Left ventricle myocardium inferior (tissue), 1 donor: ENCODE data around the gene WDFY3. TPM values are rescaled to one million over a fixed set of nuclear protein-coding genes. Genes with fewer than 3 reads are reported as not detected.
"Not testable (repeated sequence)": the region's sequence is repeated elsewhere in the genome, so short reads cannot be mapped to it uniquely, and the experiment has no call there.

Experiments
- DNase-seq: peaks from one replicate; pipeline ENCODE4 v3.0.0-alpha.2; 2020
- H3K27ac ChIP-seq: fragments of 200-600 bp; replicated peaks from 2 replicates; pipeline ENCODE4 v1.8.0; 2021
- H3K27me3 ChIP-seq: fragments of 200-600 bp; 2 replicates; pipeline ENCODE4 v1.8.0; 2021; ENCODE audit warnings: low read depth
- H3K36me3 ChIP-seq: fragments of 200-600 bp; 2 replicates; pipeline ENCODE4 v1.8.0; 2021
- H3K4me1 ChIP-seq: fragments of 200-600 bp; 2 replicates; pipeline ENCODE4 v1.8.0; 2021
- H3K4me3 ChIP-seq: fragments of 200-600 bp; 2 replicates; pipeline ENCODE4 v1.8.0; 2021; ENCODE audit warnings: mild to moderate bottlenecking, moderate library complexity
- H3K9me3 ChIP-seq: fragments of 200-600 bp; replicated peaks from 2 replicates; pipeline ENCODE4 v1.8.0; 2021
- CTCF ChIP-seq: fragments of 200-600 bp; IDR thresholded peaks from 2 replicates; pipeline ENCODE4 v1.8.0; 2021; ENCODE audit warnings: antibody characterized with exemption, mild to moderate bottlenecking, borderline replicate concordance
- intact Hi-C: fragments of 100-400 bp; cut with micrococcal nuclease; formaldehyde crosslinking; loops from one replicate; pipeline ENCODE4 v1.11.0; 2022
- total RNA-seq: library from RNA; stranded (reverse); fragmentation: NEBNext Ultra II Directional; extraction: Animal tissue kit (Norgen Biotek cat#: 25700); gene quantifications from one replicate; pipeline ENCODE4 v1.2.1, GENCODE V29; 2021
- donor health status: DM: no; HTN: yes; CAD: no; lungs with severe emphysema.

Gene WDFY3
- total RNA-seq, 1 donor from 2014 or later = 48.7 TPM

GRCh38 chr4:84666439-84666838, 300.1 kb downstream of the WDFY3 start:
- no peak overlapping the region for H3K4me3 ChIP-seq
- no peaks in the 10 kb centered on the region for H3K27me3 ChIP-seq
- no peak for DNase-seq
- H3K9me3 ChIP-seq = peaks cover 6% of the 10 kb centered on the region
- no peak for TF ChIP-seq CTCF
- no peaks in the 10 kb centered on the region for H3K4me1 ChIP-seq
- no peak overlapping the region for H3K27ac ChIP-seq
- H3K36me3 ChIP-seq = peaks cover 58% of the 10 kb centered on the region
- intact Hi-C loops = no loop called here

GRCh38 chr4:84664767-84665166, 301.7 kb downstream of the WDFY3 start:
- H3K4me3 ChIP-seq, H3K4me1 ChIP-seq, DNase-seq, H3K27me3 ChIP-seq, intact Hi-C loops, H3K27ac ChIP-seq, H3K9me3 ChIP-seq: not testable (repeated sequence)
- H3K36me3 ChIP-seq = peaks cover 42% of the 10 kb centered on the region

- peaks cover 9% of the 10 kb centered on the region for H3K36me3 ChIP-seq
- H3K9me3 ChIP-seq = peaks cover 2% of the 10 kb centered on the region
- DNase-seq = no peak
- intact Hi-C loops = no loop called here
- no peak for TF ChIP-seq CTCF
- no peak overlapping the region for H3K27ac ChIP-seq
- no peaks in the 10 kb centered on the region for H3K4me1 ChIP-seq
- no peak overlapping the region for H3K4me3 ChIP-seq
- no peaks in the 10 kb centered on the region for H3K27me3 ChIP-seq
Observed at GRCh38 chr4:84661191-84661939, 305.1 kb downstream of the WDFY3 start.

- peaks cover 8% of the 10 kb centered on the region for H3K36me3 ChIP-seq
- intact Hi-C loops = no loop called here
Observed at GRCh38 chr4:84660606-84661005, 305.9 kb downstream of the WDFY3 start.

GRCh38 chr4:84652478-84652877, 314.0 kb downstream of the WDFY3 start:
- Histone ChIP-seq H3K4me1 (peaks cover 9% of the 10 kb centered on the region), H3K27ac (no peak overlapping the region), H3K36me3 (no peaks in the 10 kb centered on the region), H3K9me3 (no peaks in the 10 kb centered on the region), H3K4me3 (no peak overlapping the region), H3K27me3 (no peaks in the 10 kb centered on the region)
- intact Hi-C loops = no loop called here
- TF ChIP-seq CTCF = no peak
- no peak for DNase-seq

More at GRCh38 chr4:84660606-84661005, 305.9 kb downstream of the WDFY3 start:
- no peaks in the 10 kb centered on the region for H3K27me3 ChIP-seq
- no peaks in the 10 kb centered on the region for H3K9me3 ChIP-seq
- no peak overlapping the region for H3K27ac ChIP-seq
- no peak for DNase-seq
- H3K4me1 ChIP-seq = no peaks in the 10 kb centered on the region
- H3K4me3 ChIP-seq = no peak overlapping the region
- no peak for TF ChIP-seq CTCF

- no peak for TF ChIP-seq CTCF
- H3K27ac ChIP-seq = no peak overlapping the region
- DNase-seq = no peak
- intact Hi-C loops = no loop called here
- H3K9me3 ChIP-seq = no peaks in the 10 kb centered on the region
- no peak overlapping the region for H3K4me3 ChIP-seq
- H3K36me3 ChIP-seq = no peaks in the 10 kb centered on the region
- H3K27me3 ChIP-seq = no peaks in the 10 kb centered on the region
- peaks cover 9% of the 10 kb centered on the region for H3K4me1 ChIP-seq
Observed at GRCh38 chr4:84651499-84651898, 315.0 kb downstream of the WDFY3 start.
